Activated CD4-positive, alpha-beta T cell treated with anti-CD3 and anti-CD28 coated beads, Interleukin-2, amount 50 U/mL, for 48 hours (primary cell): ENCODE data around the gene CCNG2.
"Not testable (repeated sequence)": the region's sequence is repeated elsewhere in the genome, so short reads cannot be mapped to it uniquely, and the experiment has no call there.

Experiments used
- DNase-seq, 2 experiments: peaks; one replicate each; pipeline ENCODE4 v3.0.0-alpha.2; 2020

The CCNG2 gene, protein sequence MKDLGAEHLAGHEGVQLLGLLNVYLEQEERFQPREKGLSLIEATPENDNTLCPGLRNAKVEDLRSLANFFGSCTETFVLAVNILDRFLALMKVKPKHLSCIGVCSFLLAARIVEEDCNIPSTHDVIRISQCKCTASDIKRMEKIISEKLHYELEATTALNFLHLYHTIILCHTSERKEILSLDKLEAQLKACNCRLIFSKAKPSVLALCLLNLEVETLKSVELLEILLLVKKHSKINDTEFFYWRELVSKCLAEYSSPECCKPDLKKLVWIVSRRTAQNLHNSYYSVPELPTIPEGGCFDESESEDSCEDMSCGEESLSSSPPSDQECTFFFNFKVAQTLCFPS

GRCh38 chr4:77156912-77157858, at the start of gene CCNG2:
Gene CCNG2 (plus strand): TSS chr4:77157207. CDS start chr4:77158533, 1,326 bp downstream.
- DNase-seq, result peak; percentile 77 to 84

- no peak for DNase-seq
Observed at GRCh38 chr4:77110730-77111129, 46.3 kb upstream of the CCNG2 start.

GRCh38 chr4:77113069-77113468, 43.9 kb upstream of the CCNG2 start:
- no peak for DNase-seq

- DNase-seq, result no peak
Observed at GRCh38 chr4:77117721-77118120, 39.3 kb upstream of the CCNG2 start.

DNA sequence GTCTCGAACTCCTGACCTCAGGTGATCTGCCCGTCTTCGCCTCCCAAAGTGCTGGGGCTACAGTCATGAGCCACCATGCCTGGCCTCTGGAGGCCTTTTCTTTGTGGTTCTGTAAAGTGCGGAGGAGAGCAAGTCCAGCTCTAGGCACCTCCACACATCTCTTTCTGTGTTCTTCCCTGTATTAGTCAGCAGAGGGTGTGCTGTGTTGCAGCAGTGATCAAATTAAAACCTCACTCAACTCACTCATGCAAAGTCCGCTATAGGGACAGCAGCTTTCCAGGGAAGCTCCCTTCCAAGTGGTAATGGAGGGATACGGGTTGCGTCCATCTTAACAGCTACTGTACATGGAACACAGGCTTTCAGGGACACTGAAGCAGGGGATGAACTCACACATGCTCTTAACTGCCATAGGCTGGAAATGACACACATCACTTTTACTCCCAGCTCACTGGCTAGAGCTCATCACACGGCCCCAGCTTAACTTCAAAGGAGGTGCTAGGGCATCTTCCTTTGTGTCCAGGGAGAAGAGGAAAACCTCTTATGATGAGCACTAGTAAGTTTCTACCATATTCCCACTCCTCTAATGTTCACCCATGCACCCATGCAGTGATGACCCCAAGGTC, 36.0 kb upstream of the CCNG2 start:
- no peak for DNase-seq

- DNase-seq, result no peak
Observed at GRCh38 chr4:77121736-77122240, 35.2 kb upstream of the CCNG2 start.

DNA sequence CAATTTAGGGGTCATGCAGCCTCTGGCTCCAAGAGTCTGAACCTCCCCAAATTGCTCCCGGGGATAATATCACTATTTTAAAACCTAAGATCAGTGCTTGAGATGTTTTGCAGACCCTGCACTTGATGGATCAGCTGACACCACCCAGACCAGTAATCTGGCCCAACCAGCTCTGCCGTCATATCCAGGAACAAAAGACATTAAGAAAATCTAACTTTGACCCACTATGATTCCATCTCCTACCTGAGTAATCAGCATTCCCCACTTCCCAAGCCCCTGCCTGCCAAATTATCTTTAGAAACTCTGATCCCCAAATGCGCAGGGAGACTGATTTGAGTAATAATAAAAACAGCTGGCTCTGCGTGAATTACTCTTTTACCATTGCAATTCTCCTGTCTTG, 34.4 kb upstream of the CCNG2 start:
- no peak for DNase-seq

- no peak for DNase-seq
Observed at GRCh38 chr4:77123411-77123810, 33.6 kb upstream of the CCNG2 start.

GRCh38 chr4:77124576-77124975, 32.4 kb upstream of the CCNG2 start:
- DNase-seq, result no peak

DNA sequence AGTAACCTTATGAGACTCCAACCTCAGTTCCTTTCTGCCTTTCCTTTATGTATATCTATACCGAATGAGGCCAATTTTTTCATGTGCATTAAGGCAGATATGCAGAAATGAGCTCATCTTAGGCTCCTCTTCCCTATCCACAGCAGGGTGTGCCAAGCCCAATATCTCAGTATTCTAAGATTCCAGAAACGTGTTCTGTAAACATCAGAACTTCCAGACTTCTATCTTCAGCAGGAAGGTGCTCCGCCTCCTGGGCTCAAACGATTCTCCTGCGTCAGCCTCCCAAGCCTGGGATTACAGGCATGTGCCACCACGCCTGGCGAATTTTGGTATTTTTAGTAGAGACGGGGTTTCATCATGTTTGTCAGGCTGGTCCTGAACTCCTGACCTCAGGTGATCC, 31.0 kb upstream of the CCNG2 start:
- DNase-seq, result no peak

GRCh38 chr4:77126809-77127208, 30.2 kb upstream of the CCNG2 start:
- DNase-seq, result no peak

- no peak for DNase-seq
Observed at GRCh38 chr4:77127215-77127614, 29.8 kb upstream of the CCNG2 start.

DNA sequence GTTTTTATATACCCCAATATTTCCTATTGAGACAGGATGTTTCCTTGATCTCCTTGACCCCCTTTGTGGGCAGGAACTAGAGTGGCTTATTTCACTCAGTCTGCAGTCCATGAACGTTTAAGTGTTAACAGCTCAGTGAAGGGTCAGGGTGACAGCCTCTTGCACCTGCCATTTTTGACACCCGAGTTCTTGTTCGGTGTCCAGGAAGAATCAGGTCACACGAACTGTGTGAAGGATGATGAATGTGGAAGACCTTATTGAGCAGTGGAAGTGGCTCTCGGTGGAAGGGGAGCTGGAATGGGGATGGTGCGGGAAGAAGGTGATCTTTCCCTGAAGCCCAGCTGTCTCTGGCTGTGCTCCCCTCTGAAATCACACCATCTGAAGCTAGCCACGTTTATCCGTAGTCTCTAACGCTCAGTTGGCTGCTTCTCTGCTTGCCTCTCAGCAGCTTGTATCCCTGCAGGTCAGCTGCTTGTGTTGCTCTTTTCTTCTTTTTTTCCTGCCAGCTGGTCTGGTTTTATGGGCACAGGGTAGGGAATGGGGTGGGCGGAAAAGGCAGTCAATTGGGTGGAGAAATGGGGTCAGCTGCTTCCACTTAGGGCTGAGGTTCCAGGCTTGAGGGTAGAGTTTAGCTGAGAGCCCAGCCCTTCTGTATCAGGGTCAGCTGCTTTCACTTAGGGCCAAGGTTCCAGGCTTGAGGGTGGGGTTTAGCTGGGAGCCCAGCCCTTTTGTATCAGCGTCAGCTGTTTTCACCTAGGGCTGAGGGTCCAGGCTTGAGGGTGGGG, 29.0 kb upstream of the CCNG2 start:
- no peak for DNase-seq

GRCh38 chr4:77132652-77133312, 24.2 kb upstream of the CCNG2 start:
- no peak for DNase-seq

DNA sequence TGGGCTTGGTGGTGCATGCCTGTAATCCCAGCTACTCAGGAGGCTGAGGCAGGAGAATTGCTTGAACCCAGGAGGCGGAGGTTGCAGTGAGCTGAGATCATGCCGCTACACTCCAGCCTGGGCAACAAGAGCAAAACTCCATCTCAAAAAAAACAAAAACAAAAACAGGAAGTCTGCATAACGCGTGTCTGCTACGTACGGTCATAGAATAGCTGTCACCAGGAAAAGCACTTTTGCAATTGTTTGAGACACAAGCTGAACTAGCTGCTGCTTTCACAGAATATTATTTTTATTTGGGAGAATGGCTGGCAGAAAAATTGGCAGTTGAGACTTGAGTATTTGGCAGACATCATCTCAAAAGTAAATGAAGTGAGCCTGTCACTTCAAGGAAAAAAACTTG, 19.6 kb upstream of the CCNG2 start:
- DNase-seq, result not testable (repeated sequence)

DNA sequence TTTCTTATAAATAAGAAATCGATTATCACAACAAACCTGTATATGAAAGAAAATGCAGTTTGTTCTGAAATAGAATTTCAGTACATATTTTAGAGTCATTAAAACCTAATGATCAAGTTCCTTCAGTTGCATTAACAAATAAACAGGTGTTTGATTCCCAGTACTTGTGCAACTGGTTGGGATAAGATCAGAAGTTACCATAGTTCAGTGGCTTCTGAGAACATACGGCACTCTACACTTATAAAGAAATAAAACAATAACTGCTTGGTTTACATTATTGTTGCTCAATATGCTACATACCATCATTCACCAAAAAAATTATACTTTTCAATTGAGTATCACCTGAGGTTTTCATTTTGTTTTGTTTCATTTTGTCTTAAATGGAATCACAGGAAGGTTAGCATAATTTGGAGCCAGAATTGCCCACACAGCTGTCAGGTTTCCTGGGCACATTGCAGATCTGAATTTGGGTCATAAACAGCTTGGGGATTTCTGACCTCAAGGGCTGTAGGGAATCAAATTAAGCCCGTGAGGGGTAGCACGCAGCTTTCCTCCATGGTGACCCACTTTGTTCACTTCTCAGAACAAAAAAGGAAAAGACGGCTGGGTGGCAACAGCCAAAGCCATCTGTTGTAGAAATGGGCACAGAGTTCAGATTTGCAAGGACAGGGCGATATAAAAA, 14.9 kb upstream of the CCNG2 start:
- DNase-seq, result no peak

DNA sequence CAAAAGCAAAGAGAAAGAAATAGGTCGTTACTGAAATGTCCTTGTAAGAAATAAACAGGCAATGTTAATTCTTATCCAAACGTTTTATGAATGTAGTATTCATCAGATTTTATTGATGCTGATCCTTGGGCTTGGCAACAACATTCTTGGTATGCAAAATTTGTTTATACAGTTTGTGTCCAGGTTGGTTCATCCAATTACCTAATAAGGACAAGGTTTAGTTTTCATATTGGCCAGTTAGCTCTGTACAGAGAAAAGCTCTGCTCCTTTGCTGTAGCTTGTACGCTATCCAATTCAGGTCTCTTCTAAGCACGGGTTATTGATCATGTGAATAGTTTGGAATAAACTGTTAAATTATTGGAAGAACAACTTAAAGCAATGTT, 14.4 kb upstream of the CCNG2 start:
- DNase-seq, result no peak

DNA sequence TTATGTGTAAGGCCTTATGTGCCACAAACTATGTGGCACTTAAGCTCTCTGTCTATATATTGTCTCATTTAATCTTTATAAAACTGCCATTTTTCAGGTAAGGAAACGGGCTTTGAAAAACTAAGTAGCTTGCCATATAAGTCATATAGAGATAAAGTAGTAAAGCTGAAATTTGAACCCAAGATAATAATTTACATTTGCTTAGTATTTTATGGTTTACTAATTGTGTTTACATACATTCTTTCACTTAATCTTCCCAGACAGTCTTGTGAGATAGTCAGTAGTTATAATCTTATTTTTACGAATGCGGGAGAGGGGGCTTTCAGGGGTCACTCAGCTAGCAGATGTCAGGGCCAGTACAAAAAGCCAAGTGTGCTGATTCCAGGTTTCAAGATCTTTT, 13.9 kb upstream of the CCNG2 start:
- DNase-seq, result no peak

DNA sequence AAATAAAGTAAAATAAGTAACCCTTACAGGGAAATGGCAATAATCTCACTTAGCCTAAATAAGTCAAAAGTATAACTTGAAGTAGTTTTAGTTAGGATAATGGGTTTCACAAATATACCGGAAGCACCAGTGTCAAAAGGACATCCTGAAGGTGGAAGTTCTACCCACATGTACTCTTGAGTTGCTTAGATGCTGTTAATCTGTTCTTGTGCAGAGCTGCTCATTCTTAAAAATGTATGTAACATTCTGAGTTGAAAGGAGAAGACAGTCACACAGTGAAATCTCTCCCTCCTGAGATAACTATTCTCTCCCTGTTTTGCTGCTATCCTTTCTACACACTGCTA, 11.2 kb upstream of the CCNG2 start:
- DNase-seq, result no peak

GRCh38 chr4:77146186-77147078, 10.6 kb upstream of the CCNG2 start:
- no peak for DNase-seq
